GM21529 (cell line): Measurements from ENCODE around the gene GALNT7.

Experiments used
- ATAC-seq: cut with Tn5 transposase; IDR thresholded peaks from one replicate; pipeline ENCODE4 v1.9.1; 2021; ENCODE audit not compliant: unreplicated experiment

GALNT7 gene

DNA sequence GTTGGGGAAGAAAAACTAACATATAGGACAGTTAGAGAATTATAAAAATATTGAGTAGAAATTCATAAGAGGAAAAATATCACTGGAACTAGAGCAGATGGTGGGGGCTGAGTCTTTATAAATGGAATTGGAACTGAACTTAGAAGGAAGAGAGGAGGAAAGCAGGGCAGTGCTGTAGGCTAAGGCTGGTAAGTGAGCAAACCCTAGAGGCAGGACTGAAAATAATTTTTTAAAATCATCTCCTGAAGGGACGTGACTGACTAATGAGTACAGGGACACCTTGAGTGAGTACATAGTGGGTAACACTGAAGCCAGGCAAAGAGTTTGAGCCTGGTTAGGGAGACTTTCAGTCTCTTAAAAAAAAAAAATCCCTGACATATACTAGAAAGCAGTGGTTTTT lies 63.3 kb downstream of the GALNT7 start:
- ATAC-seq, result no peak

DNA sequence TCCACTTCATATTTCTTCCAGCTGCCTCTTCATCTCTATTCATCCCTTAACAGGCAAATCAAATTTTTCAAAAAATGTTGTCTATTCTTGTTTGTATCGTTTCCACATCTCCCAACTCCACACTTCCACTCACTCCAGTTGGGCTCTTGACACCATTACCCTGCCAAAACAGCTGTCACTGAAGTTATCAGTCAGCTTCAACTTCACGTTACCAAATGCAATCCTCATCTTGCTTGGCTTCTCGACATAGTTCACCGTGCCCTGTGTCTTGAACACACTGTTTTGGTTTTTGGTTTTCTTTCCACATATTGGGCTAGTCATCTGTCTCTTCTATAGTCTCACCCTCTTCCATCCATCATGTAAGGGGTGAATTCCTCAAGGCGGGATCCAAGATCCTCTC lies 65.2 kb downstream of the GALNT7 start:
- no peak for ATAC-seq

DNA sequence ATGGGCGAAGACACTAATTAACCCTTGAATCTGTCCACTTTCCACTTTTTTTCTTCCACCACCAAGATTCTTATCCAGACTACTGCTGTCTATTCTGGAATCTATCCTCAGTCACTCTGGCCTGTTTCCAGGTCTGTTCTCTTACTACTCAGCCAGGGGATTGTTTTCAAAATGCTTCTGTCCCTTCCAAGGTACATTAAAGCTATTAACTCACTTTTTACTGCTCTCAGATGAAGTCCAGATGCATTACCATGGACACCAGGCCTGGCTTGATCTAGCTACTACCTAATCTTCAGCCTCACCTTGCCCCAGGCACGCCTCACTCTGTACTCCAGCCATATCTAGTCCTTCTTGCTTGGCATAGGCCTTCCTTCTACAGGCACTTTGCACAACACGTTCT lies 66.4 kb downstream of the GALNT7 start:
- ATAC-seq, result no peak

DNA sequence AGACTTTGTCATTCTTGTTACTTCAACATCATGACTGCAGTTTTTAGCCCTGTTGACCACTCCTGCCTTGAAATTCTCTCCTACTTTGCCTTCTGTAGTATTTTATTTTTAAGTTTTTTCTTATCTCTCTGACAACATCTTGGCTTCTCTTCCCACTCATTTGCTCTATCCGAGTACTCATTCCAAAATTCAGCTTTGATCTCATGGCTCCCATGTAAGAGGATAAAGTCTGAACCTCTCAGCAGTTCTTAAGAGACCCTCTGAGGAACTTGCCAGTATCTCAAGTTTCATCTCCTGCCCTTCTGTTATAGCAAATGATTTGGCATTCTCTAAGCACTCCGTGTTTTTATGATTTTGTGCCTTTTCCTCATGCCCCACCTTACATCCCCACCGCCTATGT lies 67.7 kb downstream of the GALNT7 start:
- ATAC-seq, result no peak

DNA sequence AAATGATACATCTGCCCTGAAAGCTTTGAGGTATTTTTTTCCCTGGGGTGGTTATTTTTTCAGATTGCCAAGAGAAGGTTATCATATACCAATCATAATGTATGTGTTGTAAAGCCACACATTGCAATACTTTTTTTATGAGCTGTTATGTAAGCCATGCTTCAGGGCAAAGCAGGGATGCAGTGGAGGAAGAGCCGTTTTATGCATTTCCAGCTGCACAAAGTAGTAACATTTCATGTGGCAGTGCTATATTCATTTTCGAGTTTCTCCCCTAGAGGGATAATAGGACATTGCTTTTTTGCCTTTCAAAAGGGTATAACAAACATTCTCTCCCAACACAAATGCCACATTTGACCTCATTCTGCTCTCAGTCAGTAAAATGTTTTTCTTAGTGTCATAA lies 68.5 kb downstream of the GALNT7 start:
- no peak for ATAC-seq

DNA sequence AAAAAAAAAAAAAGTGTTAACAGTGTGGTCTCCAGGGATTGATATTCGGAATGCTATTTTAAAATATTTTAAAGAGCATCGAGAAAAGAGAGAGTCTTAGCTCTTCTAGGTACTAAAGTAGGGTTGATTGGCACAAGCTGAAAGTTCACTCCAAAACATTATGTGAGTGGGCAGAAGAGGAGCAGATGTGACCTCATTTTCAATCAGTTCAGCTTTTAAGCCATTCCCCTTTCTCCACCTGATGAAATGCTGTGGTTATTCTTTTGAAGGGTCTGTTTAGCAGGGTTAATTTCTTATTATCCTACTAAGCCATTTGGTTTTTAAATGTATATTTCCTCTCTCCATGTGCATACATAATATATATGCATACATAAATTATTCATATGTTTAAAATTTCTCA lies 69.2 kb downstream of the GALNT7 start:
- ATAC-seq, result no peak

DNA sequence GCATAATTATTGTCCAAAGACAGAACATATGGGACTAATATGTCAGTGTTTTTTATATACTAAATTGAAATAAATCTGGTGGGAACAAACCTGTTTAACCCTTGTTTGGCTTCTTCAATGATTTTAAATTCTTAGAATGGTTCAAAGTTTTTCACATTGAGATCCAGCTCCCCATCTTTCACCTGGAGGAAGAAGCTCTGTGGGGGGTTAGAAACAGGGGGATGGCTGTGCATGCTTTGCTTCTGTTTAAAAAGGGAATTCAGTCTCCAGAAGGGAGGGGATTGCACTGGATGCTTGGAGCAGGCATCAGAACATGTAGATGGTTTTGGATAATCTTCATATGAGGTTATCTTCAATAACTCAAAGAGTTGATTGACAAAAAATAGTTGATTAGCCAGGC lies 72.1 kb downstream of the GALNT7 start:
- no peak for ATAC-seq

DNA sequence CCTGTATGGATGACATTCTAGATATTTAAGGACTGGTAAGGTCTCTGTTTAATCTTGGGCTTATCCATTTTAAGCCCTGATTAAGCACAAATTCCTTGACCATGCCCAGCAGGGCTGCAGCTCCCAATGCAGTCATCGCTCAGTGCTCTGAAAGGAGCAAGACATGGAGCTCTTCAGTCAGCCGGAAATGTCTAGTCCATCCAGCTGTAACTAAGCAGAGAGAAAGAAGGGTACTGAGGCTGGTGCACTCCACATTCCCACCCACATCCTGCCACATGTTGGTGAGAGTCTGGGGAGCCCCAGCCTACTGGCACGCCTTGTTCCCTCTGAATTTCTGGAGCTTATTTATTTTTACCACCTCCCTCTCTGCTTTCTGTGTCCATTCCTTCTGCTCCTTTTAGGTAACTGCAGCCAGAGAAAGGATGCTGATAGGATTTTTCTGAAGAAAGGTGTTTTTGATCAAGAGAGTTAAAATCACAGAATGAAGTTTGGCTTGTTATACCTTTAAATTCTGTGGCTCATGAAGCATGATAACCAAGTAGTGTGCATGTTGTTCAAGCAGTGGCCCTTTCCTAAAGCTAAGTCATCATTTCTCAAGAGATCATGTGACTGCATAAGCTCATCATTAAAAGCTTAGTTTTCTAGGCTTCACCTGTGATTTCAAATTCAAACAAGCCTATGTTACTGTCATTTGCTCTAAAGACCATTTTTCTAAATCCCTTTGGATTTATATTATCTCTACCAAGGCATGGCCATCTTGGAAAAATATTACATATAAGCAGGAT lies 74.0 kb downstream of the GALNT7 start:
- no peak for ATAC-seq

DNA sequence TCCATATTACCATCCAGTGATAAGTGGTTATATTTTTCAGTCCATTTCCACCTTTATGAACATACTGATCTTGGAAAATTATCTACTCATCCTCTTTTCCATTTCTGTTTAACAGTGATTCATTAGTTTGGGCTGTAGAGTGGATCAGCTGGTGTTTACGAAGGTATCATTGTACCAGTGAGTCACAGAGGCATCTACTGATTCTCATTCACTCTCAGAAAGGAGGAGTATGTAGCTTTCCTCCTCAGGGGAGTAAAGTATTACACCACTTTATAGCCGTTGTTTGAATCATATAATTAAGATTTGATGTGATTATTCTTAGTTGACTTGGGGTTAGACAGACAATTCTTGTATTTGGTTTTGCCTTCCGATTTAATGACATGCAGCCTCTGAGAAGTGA lies 74.7 kb downstream of the GALNT7 start:
- ATAC-seq, result no peak

DNA sequence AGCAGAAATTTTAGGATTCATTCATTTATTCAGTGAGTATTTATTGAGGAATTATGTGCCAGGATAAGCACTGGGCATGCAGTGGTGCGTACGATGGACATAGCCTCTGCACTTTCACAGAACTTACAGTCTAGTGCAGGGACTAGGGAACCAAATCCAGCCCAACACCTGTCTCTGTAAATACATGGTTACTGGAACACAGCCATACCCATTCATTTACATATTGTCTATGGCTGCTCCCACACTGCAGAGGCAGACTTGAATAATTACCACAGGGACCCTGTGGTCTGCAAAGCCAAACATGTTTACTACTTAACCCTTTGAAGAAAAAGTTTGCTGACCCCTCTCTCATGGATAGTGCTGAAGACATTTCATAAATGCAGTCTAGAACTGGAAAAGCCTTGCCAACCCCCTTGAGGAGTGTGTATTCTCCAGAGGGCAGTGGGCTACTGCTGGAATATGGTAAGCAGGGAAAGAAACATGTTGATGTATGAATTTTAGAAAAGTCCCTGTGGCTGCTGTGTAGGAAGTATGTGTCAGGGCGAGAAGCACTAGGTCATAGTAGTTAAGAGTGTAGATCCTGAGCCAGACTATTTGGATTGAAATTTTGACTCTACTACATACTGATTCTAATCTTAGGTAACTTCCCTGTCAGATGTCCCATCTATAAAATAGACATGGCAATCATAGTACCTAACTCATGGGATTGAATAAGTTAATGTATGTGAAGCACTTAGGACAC lies 75.5 kb downstream of the GALNT7 start:
- ATAC-seq, result peak; percentile 82

DNA sequence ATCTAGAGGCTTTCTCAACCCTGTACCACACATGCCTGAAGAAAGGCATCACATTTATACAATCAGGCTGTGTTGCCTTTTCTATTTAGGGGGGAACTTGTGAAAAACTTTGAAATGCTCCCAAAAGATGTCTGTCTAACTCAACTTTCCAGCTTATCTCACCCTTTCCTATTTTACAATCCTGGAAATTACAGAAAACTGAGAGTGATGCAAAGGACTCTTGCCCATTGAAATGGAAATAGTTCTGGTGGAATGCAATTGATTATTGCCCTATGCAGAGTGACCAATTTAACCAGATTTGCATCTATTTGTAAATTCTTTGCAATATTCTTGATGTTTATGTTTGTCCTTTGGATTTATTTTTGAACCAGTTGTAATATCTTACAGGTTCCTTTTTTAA lies 77.3 kb downstream of the GALNT7 start:
- no peak for ATAC-seq

DNA sequence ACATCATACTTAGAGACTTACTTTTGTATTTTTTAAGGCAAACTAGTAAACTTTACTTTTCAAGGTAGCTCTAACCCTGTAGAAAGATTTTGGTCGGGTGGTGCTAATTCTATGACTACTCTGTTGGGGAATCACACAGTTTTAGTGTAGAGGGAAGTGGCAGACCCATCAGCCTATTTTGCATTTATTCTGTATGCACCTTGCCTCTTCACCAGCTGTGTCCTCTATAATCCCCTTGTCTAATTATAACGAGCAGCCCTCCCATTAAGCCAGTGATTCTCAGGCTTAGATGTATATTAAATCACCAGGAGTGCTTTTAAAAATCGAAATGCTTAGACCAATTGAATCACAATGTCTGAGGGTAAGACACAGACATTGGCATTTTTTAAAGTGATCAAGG lies 78.1 kb downstream of the GALNT7 start:
- peak; percentile 52 for ATAC-seq

DNA sequence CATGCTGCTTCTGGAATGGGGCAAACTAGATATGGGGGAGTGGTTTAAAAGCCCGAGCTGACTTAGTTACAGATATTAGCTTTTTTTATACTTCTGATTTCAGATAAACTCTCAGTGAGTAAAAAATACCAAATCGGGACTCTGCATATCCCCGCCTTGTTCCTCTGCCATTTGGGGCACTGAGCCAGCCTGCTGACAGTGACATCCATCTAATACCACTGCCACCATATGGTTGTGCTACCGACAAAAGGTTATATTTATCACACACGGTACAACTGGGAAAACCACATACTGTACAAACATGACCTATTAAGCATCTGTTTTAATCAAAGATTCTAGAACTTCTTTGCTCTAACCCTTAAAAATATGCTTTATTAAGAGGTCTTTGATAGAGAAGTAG lies 78.7 kb downstream of the GALNT7 start:
- ATAC-seq, result no peak

DNA sequence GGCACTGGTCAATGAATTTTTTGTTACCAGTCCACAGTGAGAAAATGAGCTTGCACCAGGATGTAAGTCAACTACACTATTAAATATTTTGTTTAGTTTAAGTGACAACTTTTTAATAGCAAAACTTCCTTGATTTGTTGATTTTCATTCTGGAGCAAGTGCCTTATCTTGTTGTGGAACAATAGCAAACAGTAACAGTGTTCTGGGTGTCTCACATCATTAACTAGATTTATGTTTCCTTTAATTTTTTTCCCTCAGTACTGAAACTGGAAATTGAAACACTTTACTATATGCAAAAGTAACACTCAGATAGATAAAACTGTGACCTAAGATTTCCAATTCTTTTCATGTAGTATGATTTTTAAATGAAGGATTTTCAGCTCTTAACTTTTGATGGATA lies 80.1 kb downstream of the GALNT7 start:
- ATAC-seq, result no peak

DNA sequence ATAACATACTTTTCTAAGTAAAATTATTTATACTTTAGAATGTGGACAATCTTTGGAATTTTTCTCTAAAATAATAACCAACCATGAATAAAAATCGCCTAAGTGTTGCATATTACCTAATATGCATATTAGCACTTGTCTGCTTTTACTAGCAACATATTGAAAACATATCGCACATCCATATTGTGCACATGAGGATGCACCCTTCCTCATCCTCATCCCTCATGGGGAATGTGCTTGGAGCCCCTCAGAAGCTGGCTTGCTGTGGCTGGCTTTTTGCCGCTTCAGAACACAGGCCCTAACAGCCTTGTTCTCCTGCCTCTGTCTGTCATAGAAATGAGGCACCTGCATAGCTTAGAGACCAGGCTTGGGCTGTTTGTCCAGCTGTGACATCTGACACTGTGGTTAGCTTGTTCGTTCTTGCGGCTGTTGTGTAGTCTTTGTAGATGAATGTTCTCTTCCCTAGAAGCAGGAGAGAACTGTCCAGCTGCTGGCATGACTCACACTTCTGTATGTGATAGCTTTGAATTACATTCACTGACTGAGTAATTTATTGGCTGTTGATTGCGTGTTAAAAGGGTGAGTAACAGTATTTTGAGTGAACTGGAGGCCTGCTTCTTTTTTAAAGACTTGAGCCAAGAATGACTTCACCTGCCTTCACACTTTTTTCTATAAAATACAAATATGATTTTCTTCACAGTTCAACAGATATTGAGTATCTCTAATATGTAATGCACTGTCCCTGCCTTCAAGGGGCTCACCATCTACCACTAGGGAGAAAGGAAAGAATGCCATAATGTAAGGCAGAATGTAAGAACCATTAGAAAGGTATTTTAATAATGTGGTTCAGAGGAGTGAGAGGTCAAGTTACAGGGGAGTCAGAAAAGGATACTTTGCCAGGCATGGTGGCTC lies 83.7 kb downstream of the GALNT7 start:
- peak; percentile 84 for ATAC-seq

DNA sequence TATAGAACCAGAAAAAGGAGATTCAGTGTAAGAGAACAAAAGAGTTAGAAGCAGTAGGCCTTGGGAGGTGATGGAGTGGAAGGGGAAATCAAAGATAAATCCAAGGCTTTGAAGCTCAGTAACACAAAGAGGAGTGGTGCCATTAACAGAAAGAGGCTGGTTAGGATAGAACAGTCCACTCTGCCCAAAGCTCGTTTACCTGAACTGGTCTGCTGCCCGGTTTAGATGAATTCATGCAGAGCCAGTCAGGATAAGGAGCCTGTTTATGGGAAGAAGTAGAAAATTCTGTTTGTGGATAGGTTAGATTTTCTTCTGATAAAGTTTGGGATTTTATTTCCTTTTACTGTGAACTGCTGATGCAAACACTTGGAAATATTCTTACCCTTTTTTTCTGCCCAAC lies 85.0 kb downstream of the GALNT7 start:
- no peak for ATAC-seq

DNA sequence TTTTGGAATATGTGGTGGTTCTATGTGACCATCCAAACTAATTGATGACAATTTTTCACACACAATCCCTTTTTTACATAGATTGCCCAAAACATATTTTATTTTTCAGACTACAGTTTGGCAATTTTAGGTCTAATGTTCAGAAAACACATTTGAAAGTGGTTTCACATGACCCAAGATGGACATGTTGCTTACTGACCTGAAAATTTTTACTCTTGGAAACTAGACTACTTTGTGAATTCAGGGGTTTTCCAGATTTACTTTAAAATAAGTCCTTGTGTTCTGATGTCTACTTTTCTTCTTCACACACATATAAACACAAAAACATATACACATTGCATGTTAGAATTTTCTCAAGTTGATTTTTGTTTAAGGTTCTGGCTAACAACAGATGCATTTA lies 86.0 kb downstream of the GALNT7 start:
- ATAC-seq, result no peak

DNA sequence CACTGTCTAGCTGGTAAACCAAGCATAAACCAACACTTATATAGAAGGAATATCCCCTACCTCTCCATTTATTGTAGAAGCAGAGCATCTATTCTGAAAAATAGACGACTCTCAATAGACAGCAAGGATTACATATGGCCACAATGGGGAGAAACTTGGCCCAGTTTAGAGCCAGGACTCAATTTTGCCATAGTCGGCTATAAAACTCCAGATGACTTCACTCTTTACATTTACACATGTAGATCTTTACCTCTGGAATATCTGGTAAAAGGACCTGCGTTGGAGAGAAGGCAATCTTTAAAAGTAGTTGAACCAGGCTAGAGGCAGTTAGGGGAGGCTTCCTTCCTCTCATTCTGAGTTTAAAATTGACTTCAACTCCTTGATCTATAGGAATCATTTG lies 88.2 kb downstream of the GALNT7 start:
- no peak for ATAC-seq

DNA sequence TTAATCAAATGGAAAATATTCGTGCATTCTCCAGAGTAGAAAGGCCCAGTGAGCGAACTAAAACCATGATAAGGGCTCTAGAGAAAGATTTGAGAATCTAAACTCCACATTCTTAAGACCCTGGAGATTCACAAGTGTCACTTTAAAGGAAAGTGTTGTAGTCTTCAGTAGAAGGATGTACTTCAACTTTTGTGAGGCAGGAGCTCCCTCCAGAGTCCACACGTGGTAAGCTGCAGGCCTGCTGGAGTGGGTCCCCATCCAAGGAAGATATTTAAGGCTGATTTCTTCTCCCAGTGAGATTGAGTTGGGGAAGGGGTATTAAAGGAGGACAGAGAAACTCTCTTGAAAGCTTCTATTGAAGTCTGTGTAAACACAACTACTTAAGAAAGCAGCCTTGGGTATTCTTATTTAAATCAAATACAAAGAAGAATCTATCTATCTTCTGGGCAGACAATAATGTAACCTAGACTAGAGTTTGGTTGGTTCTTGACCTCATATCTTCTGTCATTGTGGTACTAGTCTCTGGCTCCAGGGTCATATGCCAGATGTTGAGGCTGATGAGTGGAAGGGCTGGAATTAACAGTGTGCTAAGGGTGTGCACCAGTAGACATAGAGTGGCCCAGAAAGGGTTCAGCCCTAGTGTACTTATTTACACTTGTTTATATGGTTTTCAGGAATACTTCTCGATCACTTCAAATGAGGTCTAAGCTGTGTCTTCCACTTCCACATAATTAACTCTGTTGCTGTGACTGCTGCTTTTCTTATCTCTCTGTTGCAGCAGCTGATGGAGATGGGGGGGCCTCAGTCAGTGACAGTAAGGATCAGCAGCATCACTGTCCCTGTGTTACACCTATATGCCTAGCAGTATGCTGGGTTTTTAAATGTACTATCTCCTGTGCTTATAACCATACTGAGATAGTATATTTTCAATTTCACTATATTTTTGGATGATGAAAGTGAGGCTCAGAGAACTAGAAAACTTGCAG lies 89.4 kb downstream of the GALNT7 start:
- peak; percentile 91 for ATAC-seq

DNA sequence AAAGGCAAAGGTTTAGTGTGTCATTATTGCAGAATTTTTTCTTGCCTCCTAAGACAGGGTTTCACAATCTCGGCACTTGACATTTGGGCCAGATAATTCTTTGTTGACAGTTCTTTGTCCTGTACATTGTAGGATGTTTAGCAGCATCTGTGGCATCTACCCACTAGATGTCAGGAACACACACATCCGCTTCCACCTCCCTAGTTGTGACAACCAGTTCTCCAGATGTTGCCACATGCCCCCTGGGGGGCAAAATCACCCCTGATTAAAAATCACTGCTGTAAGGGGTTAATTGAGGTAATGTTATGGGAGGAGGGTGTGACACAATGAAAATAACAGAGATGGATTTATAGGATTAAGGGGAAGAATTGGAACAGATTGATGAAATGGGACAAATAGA lies 90.3 kb downstream of the GALNT7 start:
- ATAC-seq, result no peak
